CD4-positive, alpha-beta T cell treated with Interleukin-6 at 100 ng/mL for 8 hours (primary cell): ENCODE data around the gene SULT1A2.
"Not testable (repeated sequence)": the region's sequence is repeated elsewhere in the genome, so short reads cannot be mapped to it uniquely, and the experiment has no call there.

Experiments
- DNase-seq: peaks from one replicate; pipeline ENCODE4 v3.0.0-alpha.2; 2020; ENCODE audit warnings: mixed read lengths, low spot score

Gene SULT1A2

GRCh38 chr16:28591355-28591754 is 5.5 kb downstream of the SULT1A2 start:
- DNase-seq, result no peak

- no peak for DNase-seq
Observed at GRCh38 chr16:28590384-28591340, 6.2 kb downstream of the SULT1A2 start.

DNA sequence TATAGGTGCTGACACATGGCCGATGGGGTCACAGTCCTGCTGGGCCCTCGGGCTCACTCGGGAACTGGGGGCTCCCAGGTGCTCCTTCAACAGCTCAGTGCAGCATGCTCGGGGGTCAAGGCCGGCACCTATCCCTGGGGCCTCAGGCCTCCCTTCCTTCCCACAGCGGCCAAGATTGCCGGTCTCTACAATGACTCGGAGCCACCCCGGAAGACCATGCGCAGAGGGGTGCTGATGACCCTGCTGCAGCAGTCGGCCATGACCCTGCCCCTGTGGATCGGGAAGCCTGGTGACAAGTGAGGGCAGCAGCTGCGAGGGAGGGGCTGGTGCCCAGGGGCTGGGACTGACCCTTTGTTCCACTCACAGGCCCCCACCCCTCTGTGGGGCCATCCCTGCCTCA is 6.9 kb downstream of the SULT1A2 start:
- no peak for DNase-seq

DNA sequence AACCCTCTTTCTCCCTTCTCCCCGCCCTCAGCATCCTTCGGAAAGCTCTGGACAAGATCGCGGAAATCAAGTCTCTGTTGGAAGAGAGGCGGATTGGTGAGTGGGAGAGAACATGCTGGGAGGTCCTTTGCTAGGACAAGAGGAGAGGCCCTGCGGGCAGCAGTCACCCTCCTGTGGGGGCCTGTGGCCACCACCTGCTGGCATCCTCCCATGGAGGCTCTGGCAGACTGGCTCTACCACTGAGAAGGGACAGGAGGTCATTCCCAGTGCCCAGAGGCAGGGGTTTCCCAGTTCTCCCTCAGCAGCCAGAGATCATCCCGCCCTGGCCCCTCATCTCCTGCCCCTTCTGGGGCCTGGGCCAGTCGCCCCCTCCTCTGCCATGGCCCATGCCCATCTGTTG is 7.8 kb downstream of the SULT1A2 start:
- DNase-seq, result no peak

DNA sequence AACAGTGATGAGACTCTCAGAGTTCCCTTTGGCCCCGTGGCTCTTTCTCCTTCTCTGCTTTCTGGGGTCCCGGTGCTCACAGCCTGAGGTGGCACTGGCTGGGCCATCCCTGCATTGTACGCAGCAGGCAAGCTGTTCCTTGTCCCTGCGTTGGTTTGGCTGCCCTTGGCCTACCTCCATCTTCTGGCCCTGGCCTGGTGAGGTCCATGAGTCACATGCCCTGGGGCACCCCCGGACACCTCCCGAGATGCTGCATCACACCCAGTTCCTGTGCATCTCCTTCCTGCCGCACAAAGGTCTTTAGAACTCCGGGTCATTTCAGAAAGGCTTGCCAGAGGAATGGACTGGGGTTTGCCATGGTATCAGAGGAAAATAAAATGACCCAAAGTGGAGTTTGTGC is 9.5 kb downstream of the SULT1A2 start:
- DNase-seq, result no peak

DNA sequence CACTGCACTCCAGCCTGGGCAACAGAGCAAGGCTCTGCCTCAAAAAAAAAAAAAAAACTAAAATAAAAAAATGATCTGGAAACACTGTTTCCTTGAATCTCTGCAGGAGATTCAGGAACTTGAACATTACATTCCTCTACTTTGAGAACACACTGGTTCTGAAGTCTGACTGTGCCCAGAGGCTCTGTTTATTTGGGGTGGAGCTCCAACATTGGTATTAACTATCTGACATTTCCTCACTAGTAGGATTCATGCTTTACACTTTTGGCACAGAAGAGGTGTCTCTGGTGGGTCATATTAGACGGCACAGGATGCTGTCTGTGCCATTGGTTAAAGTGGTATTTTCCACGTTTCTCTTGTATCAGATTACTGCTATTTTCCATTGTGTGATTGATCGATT is 10.4 kb downstream of the SULT1A2 start:
- no peak for DNase-seq

- DNase-seq, result no peak
Observed at GRCh38 chr16:28585674-28586073, 11.2 kb downstream of the SULT1A2 start.

GRCh38 chr16:28580726-28581315 is 16.0 kb downstream of the SULT1A2 start:
- no peak for DNase-seq

DNA sequence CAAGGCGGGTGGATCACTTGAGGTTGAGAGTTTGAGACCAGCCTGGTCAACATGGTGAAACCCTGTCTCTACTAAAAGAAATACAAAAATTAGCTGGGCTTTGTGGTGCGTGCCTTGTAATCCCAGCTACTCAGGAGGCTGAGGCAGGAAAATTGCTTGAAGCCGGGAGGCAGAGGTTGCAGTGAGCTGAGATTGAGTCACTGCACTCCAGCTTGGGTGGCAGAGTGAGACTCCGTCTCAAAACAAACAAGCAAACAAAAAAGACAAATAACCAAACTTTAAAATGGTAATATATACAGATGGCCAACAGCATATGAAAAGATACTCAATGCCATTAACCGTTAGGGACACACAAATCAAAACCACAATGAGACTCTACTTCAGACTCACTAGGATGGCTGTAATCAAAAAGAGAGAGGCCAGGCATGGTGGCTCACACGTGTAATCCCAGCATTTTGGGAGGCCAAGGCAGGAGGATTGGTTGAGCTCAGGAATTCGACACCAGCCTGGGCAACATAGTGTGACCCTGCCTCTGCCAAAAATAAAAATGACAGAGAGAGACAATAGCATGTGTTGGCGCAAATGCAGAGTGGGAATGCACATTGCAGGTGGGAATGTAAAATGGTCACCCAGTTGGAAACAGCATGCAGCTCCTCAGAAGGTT is 21.3 kb downstream of the SULT1A2 start:
- DNase-seq, result no peak

DNA sequence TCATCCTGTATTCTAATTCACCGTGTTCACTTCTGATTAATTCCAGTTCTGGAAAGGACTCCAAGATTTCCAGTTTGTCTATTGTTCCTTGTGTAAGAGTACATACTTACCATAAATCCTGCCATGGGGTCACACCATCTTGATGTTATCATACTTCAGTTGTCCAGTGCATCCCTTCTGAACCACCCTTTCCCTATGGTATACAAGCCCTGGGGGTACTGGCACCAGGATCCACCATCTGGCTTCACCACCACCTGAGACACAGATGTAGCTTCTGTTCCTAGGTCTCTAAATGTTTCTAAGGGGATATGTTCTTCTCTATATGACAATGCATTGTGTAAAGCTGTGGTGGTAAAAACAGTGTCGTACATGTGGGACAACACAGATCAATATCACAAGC is 21.9 kb downstream of the SULT1A2 start:
- DNase-seq, result no peak

GRCh38 chr16:28573738-28574718 is 22.8 kb downstream of the SULT1A2 start:
- no peak for DNase-seq

- DNase-seq, result no peak
Observed at GRCh38 chr16:28572696-28573510, 23.9 kb downstream of the SULT1A2 start.

DNA sequence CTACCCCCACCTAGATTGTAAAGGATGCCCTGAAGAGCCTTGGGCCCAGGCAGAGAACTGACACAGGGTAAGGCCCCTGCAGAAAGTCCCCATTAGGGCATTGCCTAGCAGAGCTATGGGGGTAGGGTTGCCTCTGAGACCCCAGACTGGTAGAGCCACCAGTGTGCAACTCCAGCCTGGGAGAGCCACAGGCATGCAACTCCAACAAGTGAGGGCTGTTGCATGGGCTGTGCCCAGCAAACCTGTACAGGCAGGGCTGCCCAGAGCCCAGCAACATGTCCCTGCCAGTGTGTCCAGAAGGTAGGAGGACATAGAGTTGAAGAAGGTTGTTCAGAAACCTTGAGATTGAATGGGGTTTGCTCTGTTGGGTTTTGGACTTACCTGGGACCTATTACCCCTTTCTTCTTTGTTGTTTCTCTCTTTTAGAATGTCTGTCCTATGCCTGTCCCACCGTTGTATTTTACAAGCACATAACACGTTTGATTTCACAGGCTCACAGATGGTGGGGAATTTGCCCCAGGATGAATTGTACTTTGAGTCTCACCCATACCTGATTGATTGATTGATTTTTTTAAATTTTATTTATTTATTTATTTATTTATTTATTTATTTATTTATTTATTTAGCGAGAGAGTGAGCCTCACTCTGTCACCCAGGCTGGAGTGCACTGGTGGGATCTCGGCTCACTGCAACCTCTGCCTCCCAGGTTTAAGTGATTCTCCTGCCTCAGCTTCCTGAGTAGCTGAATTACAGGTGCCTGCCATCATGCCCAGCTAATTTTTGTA is 26.7 kb downstream of the SULT1A2 start:
- no peak for DNase-seq

DNA sequence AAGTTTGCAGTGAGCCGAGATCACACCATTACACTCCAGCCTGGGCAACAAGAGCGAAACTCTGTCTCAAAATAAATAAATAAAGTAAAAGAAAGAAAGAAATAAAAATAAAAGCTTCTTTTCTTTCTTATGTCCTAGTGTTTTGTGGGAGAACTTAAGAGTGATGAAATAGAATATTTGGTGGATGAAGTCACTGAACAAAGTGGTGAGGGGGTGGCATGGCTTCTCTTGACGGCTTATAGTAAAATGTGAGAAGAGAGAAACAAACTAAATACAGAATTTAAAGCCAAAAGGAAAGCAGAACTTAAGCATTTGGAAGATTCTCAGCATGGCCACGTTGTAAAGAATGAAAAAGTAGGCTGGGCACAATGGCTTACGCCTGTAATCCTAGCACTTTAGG is 27.8 kb downstream of the SULT1A2 start:
- no peak for DNase-seq

- no peak for DNase-seq
Observed at GRCh38 chr16:28567292-28567691, 29.6 kb downstream of the SULT1A2 start.

DNA sequence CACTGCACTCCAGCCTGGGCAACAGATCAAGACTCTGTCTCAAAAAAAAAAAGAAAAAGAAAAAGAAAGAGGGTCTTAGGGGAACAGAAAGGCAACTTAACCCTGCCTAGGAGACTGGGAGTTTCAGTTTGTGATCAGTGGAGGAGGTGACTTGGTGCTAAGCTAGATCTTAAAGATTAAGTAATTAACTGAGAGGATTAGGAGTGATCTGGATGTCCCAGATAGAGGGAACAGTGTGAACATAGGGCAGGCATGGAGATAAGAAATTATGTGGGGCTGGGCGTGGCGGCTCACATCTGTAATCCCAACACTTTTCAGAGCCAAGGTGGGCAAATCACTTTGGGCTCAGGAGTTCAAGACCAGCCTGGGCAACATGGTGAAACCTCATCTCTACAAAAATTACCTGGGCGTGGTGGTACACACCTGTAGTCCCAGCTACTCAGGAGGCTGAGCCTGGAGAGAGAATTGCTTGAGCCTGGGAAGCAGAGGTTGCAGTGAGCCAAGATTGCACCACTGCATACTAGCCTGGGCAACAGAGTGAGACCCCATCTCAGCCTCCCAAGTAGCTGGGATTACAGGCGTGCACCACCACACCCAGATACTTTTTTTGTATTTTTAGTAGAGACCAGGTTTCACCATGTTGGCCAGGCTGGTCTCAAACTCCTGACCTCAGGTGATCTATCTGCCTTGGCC is 30.5 kb downstream of the SULT1A2 start:
- not testable (repeated sequence) for DNase-seq

GRCh38 chr16:28563218-28563617 is 33.6 kb downstream of the SULT1A2 start:
- DNase-seq, result no peak

- DNase-seq, result no peak
Observed at GRCh38 chr16:28562199-28562598, 34.7 kb downstream of the SULT1A2 start.

DNA sequence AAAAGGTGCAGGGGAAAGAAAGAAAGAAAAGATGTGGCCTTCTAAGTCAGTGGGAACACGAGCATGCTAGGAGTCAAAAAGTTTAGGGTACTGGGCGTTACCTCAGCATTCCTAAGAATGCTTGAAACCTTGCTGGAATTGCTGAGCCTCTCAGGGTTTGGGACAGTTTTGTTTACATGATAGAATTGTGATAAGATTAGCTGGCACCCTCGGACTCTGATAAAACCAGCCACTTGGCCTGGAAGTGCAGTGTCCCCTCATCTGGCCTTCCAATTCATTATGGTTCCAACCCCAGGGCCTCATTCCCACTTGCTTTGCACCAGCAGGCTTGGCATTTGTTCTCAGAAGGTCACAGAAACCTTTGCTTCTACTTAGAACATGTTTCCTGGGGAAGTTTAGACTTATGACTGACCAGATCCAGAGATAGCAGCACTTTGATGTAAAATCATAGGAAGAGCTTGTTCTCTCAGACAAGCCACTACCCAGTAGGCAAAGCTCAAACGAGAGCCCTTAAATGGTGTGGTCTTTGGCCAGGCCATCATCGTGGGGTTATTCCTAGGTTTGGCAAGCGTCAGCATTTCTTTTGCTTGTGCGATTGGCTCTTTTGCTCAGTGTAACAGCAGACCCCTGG is 35.2 kb downstream of the SULT1A2 start:
- DNase-seq, result no peak
